Activated T-cell treated with anti-CD3 and anti-CD28 coated beads, Interleukin-2, amount 50 U/mL, for 24 hours (primary cell): ENCODE measurements around the gene CRKL.

Source experiments
- DNase-seq: peaks from one replicate; pipeline ENCODE4 v3.0.0-alpha.2; 2020
- H3K27ac Mint-ChIP-seq: 2 replicates; pipeline ENCODE4 v1.8.0; 2020; ENCODE audit warnings: mild to moderate bottlenecking, mixed read lengths
- H3K27me3 Mint-ChIP-seq: 2 replicates; pipeline ENCODE4 v1.8.0; 2020; ENCODE audit warnings: mixed read lengths
- H3K36me3 Mint-ChIP-seq: 2 replicates; pipeline ENCODE4 v1.8.0; 2020; ENCODE audit warnings: low read depth, mixed read lengths
- H3K4me1 Mint-ChIP-seq: 2 replicates; pipeline ENCODE4 v1.8.0; 2020; ENCODE audit warnings: low read depth, mixed read lengths
- H3K4me3 Mint-ChIP-seq: 2 replicates; pipeline ENCODE4 v1.8.0; 2020; ENCODE audit warnings: mild to moderate bottlenecking, moderate library complexity, mixed read lengths
- H3K9me3 Mint-ChIP-seq: 2 replicates; pipeline ENCODE4 v1.8.0; 2020; ENCODE audit warnings: mixed read lengths

The CRKL gene

GRCh38 chr22:21000987-21001600 lies 83.9 kb downstream of the CRKL start:
- no peaks in the 10 kb centered on the region for H3K27me3 Mint-ChIP-seq
- no peaks in the 10 kb centered on the region for H3K9me3 Mint-ChIP-seq
- H3K36me3 Mint-ChIP-seq = peaks cover 66% of the 10 kb centered on the region
- no peak for DNase-seq
- peaks cover 37% of the 10 kb centered on the region for H3K4me1 Mint-ChIP-seq
- H3K27ac Mint-ChIP-seq = peak overlapping the region; percentile 99
- H3K4me3 Mint-ChIP-seq = peak overlapping the region; percentile 94

- Mint-ChIP-seq H3K4me1 (peaks cover 37% of the 10 kb centered on the region), H3K9me3 (no peaks in the 10 kb centered on the region), H3K27me3 (no peaks in the 10 kb centered on the region), H3K27ac (peak within 1 kb of the TSS; percentile 99), H3K4me3 (peak within 1 kb of the TSS; percentile 94), H3K36me3 (peaks cover 60% of the 10 kb centered on the region)
- DNase-seq = peak; percentile 98
These were observed 84.6 kb downstream of the CRKL start, which contains the start of gene THAP7 for GRCh38 chr22:21001601-21002325. TSS of gene THAP7 (minus strand) at chr22:21002118. CDS start at chr22:21001911, 207 bp downstream.
